ENCODE results near the gene SGIP1.

GRCh38 chr1:66704177-66704875 lies 170.4 kb downstream of the SGIP1 start:
- TF ChIP-seq CTCF (IDR thresholded peaks at IDR 0.05), result no peak
- TF ChIP-seq EP300 (IDR thresholded peaks at IDR 0.05), result no peak
- TF ChIP-seq POLR2A (IDR thresholded peaks at IDR 0.05), result no peak
